Gastroesophageal sphincter (tissue), 3 donors: ENCODE measurements around the gene CCNJL.

Source experiments
- POLR2A ChIP-seq, 2 donors: fragments of 450-650 bp; IDR thresholded peaks; one replicate each; pipeline ENCODE4 v1.6.1; 2017; ENCODE audit warnings: antibody characterized with exemption in 2 of 2, mild to moderate bottlenecking in 2 of 2, moderate library complexity in 1 of 2
- TF ChIP-seq, protein P1 (sequence below), 4 experiments: fragments of 200-600 bp in 2 of 4; fragments of 450-650 bp in 2 of 4; sonication (generic) in 1 of 4; IDR thresholded peaks; one replicate each; pipeline ENCODE4 v1.5.1; 2017 to 2019; ENCODE audit warnings: antibody characterized with exemption in 4 of 4, mild to moderate bottlenecking in 2 of 4, moderate library complexity in 2 of 4

DNA sequence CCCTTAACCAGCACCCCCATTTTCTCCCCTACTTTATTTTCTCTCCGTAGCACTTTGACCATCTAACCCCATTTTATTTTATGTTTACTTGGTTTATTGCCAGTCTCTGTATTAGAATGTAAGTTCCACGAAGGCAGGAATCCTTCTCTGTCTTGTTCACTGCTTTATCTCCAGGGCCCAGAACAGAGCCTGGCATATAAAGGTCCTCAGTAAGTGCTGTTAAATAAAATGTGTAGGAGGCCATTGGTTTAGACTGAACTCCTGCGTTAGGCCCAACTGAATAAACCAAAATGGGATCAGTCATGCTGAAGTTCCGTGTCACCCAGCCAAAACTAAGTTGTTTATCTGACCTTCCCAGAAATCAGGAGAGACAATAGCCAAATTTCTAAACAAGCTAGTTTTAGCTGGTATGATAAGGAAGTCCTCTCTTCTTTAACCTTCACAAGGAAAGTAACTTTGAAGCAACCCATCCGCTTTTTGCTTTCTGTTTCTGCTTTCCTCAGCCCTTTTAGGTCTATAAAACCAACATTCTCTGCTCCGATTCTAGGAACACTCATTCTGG is 29.0 kb upstream of the CCNJL start:
- TF ChIP-seq, protein P1, sequence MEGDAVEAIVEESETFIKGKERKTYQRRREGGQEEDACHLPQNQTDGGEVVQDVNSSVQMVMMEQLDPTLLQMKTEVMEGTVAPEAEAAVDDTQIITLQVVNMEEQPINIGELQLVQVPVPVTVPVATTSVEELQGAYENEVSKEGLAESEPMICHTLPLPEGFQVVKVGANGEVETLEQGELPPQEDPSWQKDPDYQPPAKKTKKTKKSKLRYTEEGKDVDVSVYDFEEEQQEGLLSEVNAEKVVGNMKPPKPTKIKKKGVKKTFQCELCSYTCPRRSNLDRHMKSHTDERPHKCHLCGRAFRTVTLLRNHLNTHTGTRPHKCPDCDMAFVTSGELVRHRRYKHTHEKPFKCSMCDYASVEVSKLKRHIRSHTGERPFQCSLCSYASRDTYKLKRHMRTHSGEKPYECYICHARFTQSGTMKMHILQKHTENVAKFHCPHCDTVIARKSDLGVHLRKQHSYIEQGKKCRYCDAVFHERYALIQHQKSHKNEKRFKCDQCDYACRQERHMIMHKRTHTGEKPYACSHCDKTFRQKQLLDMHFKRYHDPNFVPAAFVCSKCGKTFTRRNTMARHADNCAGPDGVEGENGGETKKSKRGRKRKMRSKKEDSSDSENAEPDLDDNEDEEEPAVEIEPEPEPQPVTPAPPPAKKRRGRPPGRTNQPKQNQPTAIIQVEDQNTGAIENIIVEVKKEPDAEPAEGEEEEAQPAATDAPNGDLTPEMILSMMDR (IDR thresholded peaks at IDR 0.05), result no peak
- no peak for TF ChIP-seq POLR2A (IDR thresholded peaks at IDR 0.05)
